GM23338 (cell line): ENCODE measurements around the gene LRRFIP1. TPM values are rescaled to one million over a fixed set of nuclear protein-coding genes. Genes with fewer than 3 reads are reported as not detected.

Experiments used
- ATAC-seq: fragments of 200-7000 bp; cut with Tn5 transposase; 3 replicates; pipeline ENCODE4 v1.9.1; 2020
- DNase-seq: peaks from one replicate; pipeline ENCODE4 v3.0.0-alpha.2; 2015; ENCODE audit warnings: low spot score
- H2AFZ ChIP-seq: fragments of 200-600 bp; sonication (generic); 2 replicates; pipeline ENCODE4 v1.8.0; 2016; ENCODE audit warnings: antibody characterized with exemption, mild to moderate bottlenecking, moderate library complexity
- H3F3A ChIP-seq: fragments of 200-600 bp; sonication (generic); replicated peaks from 2 replicates; pipeline ENCODE4 v1.8.0; 2017; ENCODE audit warnings: antibody characterized with exemption, mixed run types, low read depth
- H3K27ac ChIP-seq: fragments of 200-600 bp; sonication (generic); 2 replicates; pipeline ENCODE4 v1.6.1; 2016; ENCODE audit warnings: low read depth
- H3K27me3 ChIP-seq: fragments of 200-600 bp; sonication (generic); 2 replicates; pipeline ENCODE4 v1.8.0; 2016; ENCODE audit warnings: mild to moderate bottlenecking, mixed run types, moderate library complexity; ENCODE audit not compliant: insufficient read depth
- H3K36me3 ChIP-seq: fragments of 200-600 bp; sonication (generic); 2 replicates; pipeline ENCODE4 v1.8.0; 2016; ENCODE audit warnings: mild to moderate bottlenecking; ENCODE audit not compliant: insufficient read depth
- H3K4me1 ChIP-seq: fragments of 200-600 bp; sonication (generic); 2 replicates; pipeline ENCODE4 v1.8.0; 2016; ENCODE audit warnings: mild to moderate bottlenecking, moderate library complexity; ENCODE audit not compliant: insufficient read depth
- H3K4me2 ChIP-seq: fragments of 200-600 bp; sonication (generic); 2 replicates; pipeline ENCODE4 v1.7.1; 2017; ENCODE audit warnings: mixed run types
- H3K4me3 ChIP-seq: fragments of 200-600 bp; sonication (generic); 2 replicates; pipeline ENCODE4 v1.6.1; 2016; ENCODE audit warnings: mixed run types
- H3K79me2 ChIP-seq: fragments of 200-600 bp; sonication (generic); replicated peaks from 2 replicates; pipeline ENCODE4 v1.8.0; 2017; ENCODE audit warnings: mild to moderate bottlenecking; ENCODE audit not compliant: insufficient read depth
- H3K9me2 ChIP-seq: fragments of 200-600 bp; sonication (generic); 2 replicates; pipeline ENCODE4 v1.8.0; 2017; ENCODE audit not compliant: insufficient read depth
- H4K20me1 ChIP-seq: fragments of 200-600 bp; sonication (generic); replicated peaks from 2 replicates; pipeline ENCODE4 v1.8.0; 2017; ENCODE audit warnings: mild to moderate bottlenecking; ENCODE audit not compliant: insufficient read depth
- H3K27ac Mint-ChIP-seq: 2 replicates; pipeline ENCODE4 v1.8.0; 2020; ENCODE audit warnings: inconsistent platforms, mild to moderate bottlenecking, moderate library complexity, mixed read lengths
- H3K27me3 Mint-ChIP-seq: 3 replicates; pipeline ENCODE4 v1.8.0; 2022; ENCODE audit warnings: low read depth, mild to moderate bottlenecking, moderate library complexity, mixed read lengths, inconsistent platforms; ENCODE audit not compliant: insufficient read depth, poor library complexity
- H3K36me3 Mint-ChIP-seq: 3 replicates; pipeline ENCODE4 v1.8.0; 2021; ENCODE audit warnings: low read depth, mild to moderate bottlenecking, inconsistent platforms, moderate library complexity, mixed read lengths
- H3K4me1 Mint-ChIP-seq: 3 replicates; pipeline ENCODE4 v1.8.0; 2020; ENCODE audit warnings: mild to moderate bottlenecking, inconsistent platforms, mixed read lengths
- H3K4me3 Mint-ChIP-seq: 3 replicates; pipeline ENCODE4 v1.8.0; 2021; ENCODE audit warnings: moderate library complexity, mild to moderate bottlenecking, inconsistent platforms, mixed read lengths
- H3K9me3 Mint-ChIP-seq: 3 replicates; pipeline ENCODE4 v1.8.0; 2020; ENCODE audit warnings: moderate library complexity, mild to moderate bottlenecking, inconsistent platforms, mixed read lengths
- CREB1 ChIP-seq: fragments of 250-450 bp; sonication (Bioruptor Pico); IDR thresholded peaks from 2 replicates; pipeline ENCODE4 v1.5.0; 2020; ENCODE audit warnings: low read depth, mild to moderate bottlenecking, moderate library complexity
- ETS1 ChIP-seq: IDR thresholded peaks from 2 replicates; pipeline ENCODE4 v1.6.1; 2016; ENCODE audit warnings: antibody characterized with exemption
- EZH2 ChIP-seq: fragments of 200-600 bp; sonication (generic); IDR thresholded peaks from one replicate; pipeline ENCODE4 v1.8.0; 2017; ENCODE audit warnings: antibody characterized with exemption, mild to moderate bottlenecking, low read depth; ENCODE audit not compliant: unreplicated experiment
- EZH2phosphoT487 ChIP-seq: fragments of 200-600 bp; sonication (generic); IDR thresholded peaks from one replicate; pipeline ENCODE4 v1.8.1; 2018; ENCODE audit warnings: antibody characterized with exemption; ENCODE audit not compliant: unreplicated experiment
- JUNB ChIP-seq: IDR thresholded peaks from one replicate; pipeline ENCODE4 v1.6.1; 2016; ENCODE audit warnings: antibody characterized with exemption; ENCODE audit not compliant: unreplicated experiment
- NANOG ChIP-seq: IDR thresholded peaks from 2 replicates; pipeline ENCODE4 v1.6.1; 2016; ENCODE audit warnings: antibody characterized with exemption, borderline replicate concordance
- REST ChIP-seq: IDR thresholded peaks from one replicate; pipeline ENCODE4 v1.6.1; 2018; ENCODE audit warnings: antibody characterized with exemption; ENCODE audit not compliant: unreplicated experiment
- STAT1 ChIP-seq: IDR thresholded peaks from one replicate; pipeline ENCODE4 v1.6.1; 2016; ENCODE audit warnings: antibody characterized with exemption; ENCODE audit not compliant: unreplicated experiment
- ZNF114 ChIP-seq: fragments of 250-450 bp; sonication (Bioruptor Pico); IDR thresholded peaks from 2 replicates; pipeline ENCODE4 v1.5.0; 2020; ENCODE audit warnings: mild to moderate bottlenecking, moderate library complexity
- ZNF331 ChIP-seq: fragments of 250-450 bp; sonication (Bioruptor Pico); IDR thresholded peaks from 2 replicates; pipeline ENCODE4 v1.5.0; 2020; ENCODE audit warnings: low read depth, mild to moderate bottlenecking, moderate library complexity
- polyA plus RNA-seq: library from polyadenylated mRNA; unstranded; fragments of >200 nt; fragmentation: Nextera tagmentation; extraction: Ambion mirVana; gene quantifications from 2 replicates; pipeline ENCODE4 v1.2.1, GENCODE V29; 2016
- total RNA-seq: library from RNA; depleted of rRNA; stranded (reverse); fragments of >200 nt; shearing (Covaris generic); gene quantifications from 2 replicates; pipeline ENCODE4 v1.2.3, GENCODE V29; 2014
- TF ChIP-seq, protein P1 (sequence below): fragments of 250-450 bp; sonication (Bioruptor Pico); IDR thresholded peaks from 2 replicates; pipeline ENCODE4 v1.5.0; 2020; ENCODE audit warnings: mild to moderate bottlenecking, moderate library complexity
- TF ChIP-seq, protein P2 (sequence below), 2 experiments: fragments of 200-600 bp in 1 of 2; sonication (generic) in 1 of 2; conservative IDR thresholded peaks; 2 replicates each; pipeline versions ENCODE4 v1.5.1 to v1.6.1; 2016 to 2017; ENCODE audit warnings: antibody characterized with exemption in 2 of 2, low read depth in 2 of 2, mild to moderate bottlenecking in 2 of 2, moderate library complexity in 1 of 2

LRRFIP1 gene
- total and polyA plus RNA-seq, 2 experiments from 2014 or later = 59.6 to 178 TPM

GRCh38 chr2:237600205-237600846, 27.1 kb upstream of the LRRFIP1 start:
- no peak overlapping the region for H3K4me2 ChIP-seq
- no peak overlapping the region for H3K27ac Mint-ChIP-seq

More at GRCh38 chr2:237600205-237600846, 27.1 kb upstream of the LRRFIP1 start:
- peaks cover 24% of the 10 kb centered on the region for H3K4me1 ChIP-seq
- no peak for DNase-seq
- H3K27me3 ChIP-seq = no peaks in the 10 kb centered on the region
- peaks cover 3% of the 10 kb centered on the region; the same call in 2 of the 3 replicates for H3K36me3 Mint-ChIP-seq
- ATAC-seq = no peak
- H4K20me1 ChIP-seq = no peaks in the 10 kb centered on the region
- peaks cover 24% of the 10 kb centered on the region for H3K27me3 Mint-ChIP-seq
- no peak overlapping the region for H3K4me3 Mint-ChIP-seq
- peaks cover 4% of the 10 kb centered on the region for H3K9me3 Mint-ChIP-seq
- no peaks in the 10 kb centered on the region for H3K79me2 ChIP-seq
- H3K27ac ChIP-seq = no peak overlapping the region
- H3K4me3 ChIP-seq = no peak overlapping the region
- peaks cover 58% of the 10 kb centered on the region for H3K4me1 Mint-ChIP-seq
- no peaks in the 10 kb centered on the region for H3K9me2 ChIP-seq
- H3F3A ChIP-seq = peaks cover 2% of the 10 kb centered on the region; the same call in 1 of the 2 replicates
- peak overlapping the region; percentile 52 for H2AFZ ChIP-seq
- no peaks in the 10 kb centered on the region for H3K36me3 ChIP-seq
- TF ChIP-seq STAT1 (no peak), ZNF114 (CRISPR knock-in tag) (no peak), EZH2phosphoT487 (no peak), JUNB (no peak), NANOG (no peak), CREB1 (CRISPR knock-in tag) (no peak), EZH2 (no peak), ZNF331 (no peak), REST (no peak), ETS1 (no peak)
- TF ChIP-seq, protein P1, sequence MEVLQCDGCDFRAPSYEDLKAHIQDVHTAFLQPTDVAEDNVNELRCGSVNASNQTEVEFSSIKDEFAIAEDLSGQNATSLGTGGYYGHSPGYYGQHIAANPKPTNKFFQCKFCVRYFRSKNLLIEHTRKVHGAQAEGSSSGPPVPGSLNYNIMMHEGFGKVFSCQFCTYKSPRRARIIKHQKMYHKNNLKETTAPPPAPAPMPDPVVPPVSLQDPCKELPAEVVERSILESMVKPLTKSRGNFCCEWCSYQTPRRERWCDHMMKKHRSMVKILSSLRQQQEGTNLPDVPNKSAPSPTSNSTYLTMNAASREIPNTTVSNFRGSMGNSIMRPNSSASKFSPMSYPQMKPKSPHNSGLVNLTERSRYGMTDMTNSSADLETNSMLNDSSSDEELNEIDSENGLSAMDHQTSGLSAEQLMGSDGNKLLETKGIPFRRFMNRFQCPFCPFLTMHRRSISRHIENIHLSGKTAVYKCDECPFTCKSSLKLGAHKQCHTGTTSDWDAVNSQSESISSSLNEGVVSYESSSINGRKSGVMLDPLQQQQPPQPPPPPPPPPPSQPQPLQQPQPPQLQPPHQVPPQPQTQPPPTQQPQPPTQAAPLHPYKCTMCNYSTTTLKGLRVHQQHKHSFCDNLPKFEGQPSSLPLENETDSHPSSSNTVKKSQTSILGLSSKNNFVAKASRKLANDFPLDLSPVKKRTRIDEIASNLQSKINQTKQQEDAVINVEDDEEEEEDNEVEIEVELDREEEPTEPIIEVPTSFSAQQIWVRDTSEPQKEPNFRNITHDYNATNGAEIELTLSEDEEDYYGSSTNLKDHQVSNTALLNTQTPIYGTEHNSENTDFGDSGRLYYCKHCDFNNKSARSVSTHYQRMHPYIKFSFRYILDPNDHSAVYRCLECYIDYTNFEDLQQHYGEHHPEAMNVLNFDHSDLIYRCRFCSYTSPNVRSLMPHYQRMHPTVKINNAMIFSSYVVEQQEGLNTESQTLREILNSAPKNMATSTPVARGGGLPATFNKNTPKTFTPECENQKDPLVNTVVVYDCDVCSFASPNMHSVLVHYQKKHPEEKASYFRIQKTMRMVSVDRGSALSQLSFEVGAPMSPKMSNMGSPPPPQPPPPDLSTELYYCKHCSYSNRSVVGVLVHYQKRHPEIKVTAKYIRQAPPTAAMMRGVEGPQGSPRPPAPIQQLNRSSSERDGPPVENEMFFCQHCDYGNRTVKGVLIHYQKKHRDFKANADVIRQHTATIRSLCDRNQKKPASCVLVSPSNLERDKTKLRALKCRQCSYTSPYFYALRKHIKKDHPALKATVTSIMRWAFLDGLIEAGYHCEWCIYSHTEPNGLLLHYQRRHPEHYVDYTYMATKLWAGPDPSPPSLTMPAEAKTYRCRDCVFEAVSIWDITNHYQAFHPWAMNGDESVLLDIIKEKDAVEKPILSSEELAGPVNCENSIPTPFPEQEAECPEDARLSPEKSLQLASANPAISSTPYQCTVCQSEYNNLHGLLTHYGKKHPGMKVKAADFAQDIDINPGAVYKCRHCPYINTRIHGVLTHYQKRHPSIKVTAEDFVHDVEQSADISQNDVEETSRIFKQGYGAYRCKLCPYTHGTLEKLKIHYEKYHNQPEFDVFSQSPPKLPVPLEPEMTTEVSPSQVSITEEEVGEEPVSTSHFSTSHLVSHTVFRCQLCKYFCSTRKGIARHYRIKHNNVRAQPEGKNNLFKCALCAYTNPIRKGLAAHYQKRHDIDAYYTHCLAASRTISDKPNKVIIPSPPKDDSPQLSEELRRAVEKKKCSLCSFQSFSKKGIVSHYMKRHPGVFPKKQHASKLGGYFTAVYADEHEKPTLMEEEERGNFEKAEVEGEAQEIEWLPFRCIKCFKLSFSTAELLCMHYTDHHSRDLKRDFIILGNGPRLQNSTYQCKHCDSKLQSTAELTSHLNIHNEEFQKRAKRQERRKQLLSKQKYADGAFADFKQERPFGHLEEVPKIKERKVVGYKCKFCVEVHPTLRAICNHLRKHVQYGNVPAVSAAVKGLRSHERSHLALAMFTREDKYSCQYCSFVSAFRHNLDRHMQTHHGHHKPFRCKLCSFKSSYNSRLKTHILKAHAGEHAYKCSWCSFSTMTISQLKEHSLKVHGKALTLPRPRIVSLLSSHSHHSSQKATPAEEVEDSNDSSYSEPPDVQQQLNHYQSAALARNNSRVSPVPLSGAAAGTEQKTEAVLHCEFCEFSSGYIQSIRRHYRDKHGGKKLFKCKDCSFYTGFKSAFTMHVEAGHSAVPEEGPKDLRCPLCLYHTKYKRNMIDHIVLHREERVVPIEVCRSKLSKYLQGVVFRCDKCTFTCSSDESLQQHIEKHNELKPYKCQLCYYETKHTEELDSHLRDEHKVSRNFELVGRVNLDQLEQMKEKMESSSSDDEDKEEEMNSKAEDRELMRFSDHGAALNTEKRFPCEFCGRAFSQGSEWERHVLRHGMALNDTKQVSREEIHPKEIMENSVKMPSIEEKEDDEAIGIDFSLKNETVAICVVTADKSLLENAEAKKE (CRISPR knock-in tag) = no peak
- TF ChIP-seq, protein P2, sequence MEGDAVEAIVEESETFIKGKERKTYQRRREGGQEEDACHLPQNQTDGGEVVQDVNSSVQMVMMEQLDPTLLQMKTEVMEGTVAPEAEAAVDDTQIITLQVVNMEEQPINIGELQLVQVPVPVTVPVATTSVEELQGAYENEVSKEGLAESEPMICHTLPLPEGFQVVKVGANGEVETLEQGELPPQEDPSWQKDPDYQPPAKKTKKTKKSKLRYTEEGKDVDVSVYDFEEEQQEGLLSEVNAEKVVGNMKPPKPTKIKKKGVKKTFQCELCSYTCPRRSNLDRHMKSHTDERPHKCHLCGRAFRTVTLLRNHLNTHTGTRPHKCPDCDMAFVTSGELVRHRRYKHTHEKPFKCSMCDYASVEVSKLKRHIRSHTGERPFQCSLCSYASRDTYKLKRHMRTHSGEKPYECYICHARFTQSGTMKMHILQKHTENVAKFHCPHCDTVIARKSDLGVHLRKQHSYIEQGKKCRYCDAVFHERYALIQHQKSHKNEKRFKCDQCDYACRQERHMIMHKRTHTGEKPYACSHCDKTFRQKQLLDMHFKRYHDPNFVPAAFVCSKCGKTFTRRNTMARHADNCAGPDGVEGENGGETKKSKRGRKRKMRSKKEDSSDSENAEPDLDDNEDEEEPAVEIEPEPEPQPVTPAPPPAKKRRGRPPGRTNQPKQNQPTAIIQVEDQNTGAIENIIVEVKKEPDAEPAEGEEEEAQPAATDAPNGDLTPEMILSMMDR (conservative IDR thresholded peaks at IDR 0.05; ENCODE audit: low read depth in 2 of 2) = no peak
